Hepatocyte (in vitro differentiated cells): ENCODE results near the gene ZNF511. TPM values are rescaled to one million over a fixed set of nuclear protein-coding genes. Genes with fewer than 3 reads are reported as not detected.

ENCODE experiments used
- DNase-seq: peaks from one replicate; pipeline ENCODE4 v3.0.0-alpha.2; 2016; ENCODE audit warnings: low spot score
- H2AFZ ChIP-seq: fragments of 200-600 bp; sonication (generic); 2 replicates; pipeline ENCODE4 v1.6.0; 2016; ENCODE audit warnings: antibody characterized with exemption, mild to moderate bottlenecking
- H3K27ac ChIP-seq: fragments of 200-600 bp; sonication (generic); 2 replicates; pipeline ENCODE4 v1.5.1; 2016; ENCODE audit warnings: mild to moderate bottlenecking
- H3K27me3 ChIP-seq: fragments of 200-600 bp; sonication (generic); 2 replicates; pipeline ENCODE4 v1.6.1; 2016
- H3K36me3 ChIP-seq: fragments of 200-600 bp; sonication (generic); replicated peaks from 2 replicates; pipeline ENCODE4 v1.5.1; 2016; ENCODE audit warnings: low read depth; ENCODE audit not compliant: insufficient read depth
- H3K4me1 ChIP-seq: fragments of 200-600 bp; sonication (generic); 2 replicates; pipeline ENCODE4 v1.5.1; 2016; ENCODE audit warnings: mild to moderate bottlenecking, moderate library complexity; ENCODE audit not compliant: insufficient read depth
- H3K4me2 ChIP-seq: fragments of 200-600 bp; sonication (generic); 2 replicates; pipeline ENCODE4 v1.6.0; 2016
- H3K4me3 ChIP-seq: fragments of 200-600 bp; sonication (generic); 2 replicates; pipeline ENCODE4 v1.5.1; 2016; ENCODE audit warnings: mild to moderate bottlenecking
- H3K79me2 ChIP-seq: fragments of 200-600 bp; sonication (generic); 2 replicates; pipeline ENCODE4 v1.6.0; 2017; ENCODE audit warnings: mild to moderate bottlenecking
- H3K9me2 ChIP-seq: fragments of 200-600 bp; sonication (generic); replicated peaks from 2 replicates; pipeline ENCODE4 v1.6.0; 2017; ENCODE audit warnings: mild to moderate bottlenecking; ENCODE audit not compliant: insufficient read depth
- H3K9me3 ChIP-seq: fragments of 200-600 bp; sonication (generic); 2 replicates; pipeline ENCODE4 v1.5.1; 2016; ENCODE audit warnings: low read depth, mild to moderate bottlenecking
- H4K20me1 ChIP-seq: fragments of 200-600 bp; sonication (generic); 2 replicates; pipeline ENCODE4 v1.6.0; 2016; ENCODE audit warnings: mild to moderate bottlenecking; ENCODE audit not compliant: insufficient read depth, poor library complexity, severe bottlenecking
- EZH2 ChIP-seq: fragments of 200-600 bp; sonication (generic); IDR thresholded peaks from 2 replicates; pipeline ENCODE4 v1.6.1; 2016; ENCODE audit warnings: antibody characterized with exemption, mild to moderate bottlenecking, borderline replicate concordance
- EZH2phosphoT487 ChIP-seq: fragments of 200-600 bp; sonication (generic); IDR thresholded peaks from one replicate; pipeline ENCODE4 v1.6.1; 2018; ENCODE audit warnings: antibody characterized with exemption, mild to moderate bottlenecking, low read depth, moderate library complexity; ENCODE audit not compliant: unreplicated experiment, severe bottlenecking
- WGBS: methylation state at CpG from one replicate; pipeline ENCODE4 v1.1.6; 2016; ENCODE audit warnings: low lambda C conversion rate; ENCODE audit errors: missing lambda C conversion rate; 5-methylcytosine and 5-hydroxymethylcytosine counted together
- polyA plus RNA-seq: library from polyadenylated mRNA; unstranded; fragments of >200 nt; fragmentation: Nextera tagmentation; extraction: Ambion mirVana; gene quantifications from 2 replicates; pipeline ENCODE4 v1.2.1, GENCODE V29; 2016
- total RNA-seq: library from RNA; depleted of rRNA; stranded (reverse); fragments of >200 nt; gene quantifications from 2 replicates; pipeline ENCODE4 v1.2.3, GENCODE V29; 2014
- TF ChIP-seq, protein P1 (sequence below): fragments of 200-600 bp; sonication (generic); IDR thresholded peaks from 2 replicates; pipeline ENCODE4 v1.5.1; 2016; ENCODE audit warnings: antibody characterized with exemption, mild to moderate bottlenecking; ENCODE audit not compliant: poor library complexity

Gene ZNF511
- total and polyA plus RNA-seq, 2 experiments from 2014 or later, result 36.9 to 56.9 TPM

DNA sequence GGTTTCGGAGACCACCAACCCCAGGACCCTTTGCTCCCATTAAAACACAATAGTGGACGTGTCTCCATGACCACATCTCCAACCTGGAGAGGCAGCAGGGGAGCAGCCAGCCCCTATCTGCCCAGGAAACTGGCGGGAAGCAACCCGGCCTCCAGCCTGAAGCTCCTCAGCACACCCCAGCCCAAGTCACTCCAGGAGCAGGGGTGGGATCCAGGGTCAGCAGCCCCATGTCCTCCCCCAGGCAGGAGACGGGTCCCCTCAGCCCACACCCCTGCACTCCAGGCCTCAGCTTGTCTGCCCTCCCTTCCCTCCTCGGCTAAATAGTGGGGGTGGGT, 32.6 kb upstream of the ZNF511 start:
- H3K79me2 ChIP-seq, result no peaks in the 10 kb centered on the region
- no peak overlapping the region for H3K27ac ChIP-seq
- no peaks in the 10 kb centered on the region for H3K36me3 ChIP-seq
- no peak overlapping the region for H3K4me3 ChIP-seq
- no peak for DNase-seq
- H3K4me1 ChIP-seq, result peaks cover 42% of the 10 kb centered on the region
- H4K20me1 ChIP-seq, result no peaks in the 10 kb centered on the region
- peak overlapping the region; percentile 89 for H3K4me2 ChIP-seq
- no peak for TF ChIP-seq EZH2phosphoT487
- TF ChIP-seq EZH2, result no peak
- TF ChIP-seq, protein P1, sequence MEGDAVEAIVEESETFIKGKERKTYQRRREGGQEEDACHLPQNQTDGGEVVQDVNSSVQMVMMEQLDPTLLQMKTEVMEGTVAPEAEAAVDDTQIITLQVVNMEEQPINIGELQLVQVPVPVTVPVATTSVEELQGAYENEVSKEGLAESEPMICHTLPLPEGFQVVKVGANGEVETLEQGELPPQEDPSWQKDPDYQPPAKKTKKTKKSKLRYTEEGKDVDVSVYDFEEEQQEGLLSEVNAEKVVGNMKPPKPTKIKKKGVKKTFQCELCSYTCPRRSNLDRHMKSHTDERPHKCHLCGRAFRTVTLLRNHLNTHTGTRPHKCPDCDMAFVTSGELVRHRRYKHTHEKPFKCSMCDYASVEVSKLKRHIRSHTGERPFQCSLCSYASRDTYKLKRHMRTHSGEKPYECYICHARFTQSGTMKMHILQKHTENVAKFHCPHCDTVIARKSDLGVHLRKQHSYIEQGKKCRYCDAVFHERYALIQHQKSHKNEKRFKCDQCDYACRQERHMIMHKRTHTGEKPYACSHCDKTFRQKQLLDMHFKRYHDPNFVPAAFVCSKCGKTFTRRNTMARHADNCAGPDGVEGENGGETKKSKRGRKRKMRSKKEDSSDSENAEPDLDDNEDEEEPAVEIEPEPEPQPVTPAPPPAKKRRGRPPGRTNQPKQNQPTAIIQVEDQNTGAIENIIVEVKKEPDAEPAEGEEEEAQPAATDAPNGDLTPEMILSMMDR, result no peak
- H3K27me3 ChIP-seq, result peaks cover 13% of the 10 kb centered on the region
- H2AFZ ChIP-seq, result no peak overlapping the region
- 64% methylated on average over 5 of the region's 6 CpGs for WGBS
- no peaks in the 10 kb centered on the region for H3K9me2 ChIP-seq
- no peaks in the 10 kb centered on the region for H3K9me3 ChIP-seq

DNA sequence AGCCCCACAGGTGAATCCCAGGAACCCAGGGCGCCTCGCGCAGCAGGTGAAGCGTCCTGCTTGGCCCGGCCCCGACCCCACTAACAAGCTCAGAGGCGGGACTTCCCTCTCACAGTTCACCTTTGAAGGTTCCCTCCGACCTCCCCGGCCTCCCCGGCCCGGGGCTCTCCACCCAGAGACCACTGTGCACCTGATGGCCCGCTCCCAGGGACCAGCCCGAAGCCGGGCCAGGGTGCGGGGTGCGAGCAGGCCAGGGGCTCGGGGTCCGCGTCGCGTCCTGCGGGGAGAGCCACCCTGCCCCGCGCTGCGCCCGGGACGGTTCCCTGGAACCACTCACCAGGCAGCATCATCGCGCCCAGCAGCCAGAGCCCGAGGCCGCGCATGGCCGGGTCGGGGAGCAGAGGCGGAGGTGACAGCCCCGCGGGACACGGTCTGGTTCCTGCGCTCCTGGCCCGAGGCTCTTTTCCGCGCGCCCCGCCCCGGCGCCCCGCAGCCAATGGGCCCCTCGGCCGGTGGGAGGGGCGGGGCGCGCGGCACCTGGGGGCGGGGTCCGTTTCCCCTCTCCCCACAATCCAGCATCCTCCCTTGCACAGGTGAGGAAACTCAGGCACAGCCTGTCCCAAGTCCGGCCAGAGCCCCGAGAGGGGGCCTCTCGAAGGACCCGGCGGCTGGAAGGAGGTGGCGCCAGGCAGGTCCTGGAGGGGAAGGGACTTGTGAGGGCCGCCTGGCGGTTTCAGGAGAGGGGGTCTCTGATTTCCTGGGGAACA, 32.1 kb upstream of the ZNF511 start, which contains the start of gene ADAM8:
TSS of gene ADAM8 (minus strand) at position 434 of the 767 bp plus-strand sequence. CDS start at position 383, 51 bp downstream.
- no peaks in the 10 kb centered on the region for H4K20me1 ChIP-seq
- peak within 1 kb of the TSS; percentile 85 for H3K27ac ChIP-seq
- H3K9me2 ChIP-seq, result no peaks in the 10 kb centered on the region
- peaks cover 42% of the 10 kb centered on the region for H3K4me1 ChIP-seq
- peak; percentile 64 for DNase-seq
- no peaks in the 10 kb centered on the region for H3K36me3 ChIP-seq
- H3K27me3 ChIP-seq, result peaks cover 13% of the 10 kb centered on the region
- no peaks in the 10 kb centered on the region for H3K9me3 ChIP-seq
- peak within 1 kb of the TSS; percentile 89 for H3K4me2 ChIP-seq
- no peak within 1 kb of the TSS for H3K4me3 ChIP-seq
- WGBS, result 20% methylated on average over 29 of the region's 63 CpGs
- H3K79me2 ChIP-seq, result no peaks in the 10 kb centered on the region
- TF ChIP-seq EZH2phosphoT487, result no peak
- TF ChIP-seq, protein P1, result no peak
- TF ChIP-seq EZH2, result no peak
- no peak within 1 kb of the TSS for H2AFZ ChIP-seq

DNA sequence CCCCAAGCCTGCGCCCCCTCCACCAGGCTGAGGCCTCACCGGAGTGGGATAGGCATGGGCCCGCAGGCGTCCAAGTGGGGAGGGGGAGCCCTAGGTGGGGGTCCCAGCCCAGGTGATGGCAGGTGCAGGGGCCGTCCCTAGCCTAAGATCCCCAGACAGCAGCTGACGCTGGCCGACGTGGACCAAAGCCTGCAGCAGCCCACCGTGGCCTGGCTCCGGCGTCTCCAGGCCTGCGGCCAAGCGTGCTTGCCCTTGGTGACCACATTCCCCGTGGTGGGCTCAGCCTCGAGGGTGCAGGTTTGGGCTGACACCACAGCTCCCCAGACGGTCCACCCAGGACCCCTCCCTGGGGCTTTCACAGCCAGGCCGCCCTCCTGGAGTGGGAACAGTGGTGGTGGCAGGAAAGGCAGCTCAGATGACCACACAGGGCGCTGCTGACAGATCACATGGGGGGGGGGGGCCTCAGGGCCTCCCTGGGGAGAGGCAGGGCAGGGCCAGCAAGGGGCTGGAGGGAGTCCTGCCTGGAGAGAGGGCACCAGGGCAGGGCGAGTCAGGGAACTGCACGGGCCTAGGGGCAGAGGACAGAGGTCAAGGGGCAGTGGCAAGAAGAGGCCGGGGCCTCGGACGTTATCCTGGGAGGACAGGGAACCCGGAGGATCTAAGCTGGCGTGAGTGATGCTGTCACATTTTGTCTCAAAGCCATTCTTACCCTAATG, 31.3 kb upstream of the ZNF511 start:
- 77% methylated on average over 18 of the region's 25 CpGs for WGBS
- Histone ChIP-seq H3K4me2 (peak overlapping the region; percentile 89), H3K4me1 (peaks cover 42% of the 10 kb centered on the region), H3K4me3 (no peak overlapping the region), H3K79me2 (no peaks in the 10 kb centered on the region), H3K36me3 (no peaks in the 10 kb centered on the region), H3K27ac (peak overlapping the region; percentile 85), H3K9me2 (no peaks in the 10 kb centered on the region), H4K20me1 (no peaks in the 10 kb centered on the region), H3K27me3 (peaks cover 13% of the 10 kb centered on the region), H3K9me3 (no peaks in the 10 kb centered on the region), H2AFZ (no peak overlapping the region)
- no peak for DNase-seq
- TF ChIP-seq EZH2 (no peak), EZH2phosphoT487 (no peak)
- TF ChIP-seq, protein P1, result no peak
